Measurements from ENCODE around the gene OR2S2. TPM values are rescaled to one million over a fixed set of nuclear protein-coding genes. Genes with fewer than 3 reads are reported as not detected.

The OR2S2 gene
- total RNA-seq, 1 experiment from 2014 or later = not detected

GRCh38 chr9:35948451-35948850, 9.5 kb downstream of the OR2S2 start:
- Mint-ChIP-seq H3K4me3 (ENCODE audit: unreplicated experiment) (no peak overlapping the region), H3K27me3 (ENCODE audit: insufficient read depth, unreplicated experiment) (no peaks in the 10 kb centered on the region), H3K36me3 (ENCODE audit: insufficient read depth, unreplicated experiment) (no peaks in the 10 kb centered on the region), H3K27ac (ENCODE audit: unreplicated experiment) (no peak overlapping the region), H3K4me1 (ENCODE audit: low read depth, unreplicated experiment) (peaks cover 10% of the 10 kb centered on the region), H3K9me3 (ENCODE audit: unreplicated experiment) (no peaks in the 10 kb centered on the region)
- Histone ChIP-seq H3K9me3 (no peaks in the 10 kb centered on the region), H3K4me1 (peaks cover 10% of the 10 kb centered on the region), H3K27me3 (replicated peaks; ENCODE audit: control insufficient read depth, insufficient read depth, low read length) (no peaks in the 10 kb centered on the region), H3K4me3 (ENCODE audit: low read depth, low read length) (no peak overlapping the region), H3K36me3 (ENCODE audit: control insufficient read depth, insufficient read depth, low read length) (no peaks in the 10 kb centered on the region)
- intact Hi-C loops (cut with micrococcal nuclease; ENCODE audit: unreplicated experiment) = loop anchor here (5.0 kb wide), 1 partner anchor 219 kb away; the partner anchor contains the start of gene CCIN
- ChIA-PET CTCF (interaction anchor here (0.6 kb wide), 1 partner anchor 158 kb away, joined by 3 read pairs; no protein-coding TSS in a partner anchor), POLR2A (no interaction called here)
- no TSS peak for BruUV-seq (replicated peaks)
- TF ChIP-seq CTCF (IDR thresholded peaks at IDR 0.05; ENCODE audit: insufficient read depth in 1 of 2, low read depth in 1 of 2, low read length in 1 of 2, severe bottlenecking in 1 of 2, unreplicated experiment in 1 of 2) = no peak
- DNase-seq = no peak

- Mint-ChIP-seq H3K4me1 (ENCODE audit: low read depth, unreplicated experiment) (peaks cover 10% of the 10 kb centered on the region), H3K27ac (ENCODE audit: unreplicated experiment) (peak overlapping the region; percentile 58), H3K4me3 (ENCODE audit: unreplicated experiment) (peak overlapping the region; percentile 57), H3K27me3 (ENCODE audit: insufficient read depth, unreplicated experiment) (no peaks in the 10 kb centered on the region), H3K9me3 (ENCODE audit: unreplicated experiment) (no peaks in the 10 kb centered on the region), H3K36me3 (ENCODE audit: insufficient read depth, unreplicated experiment) (no peaks in the 10 kb centered on the region)
- no TSS peak for BruUV-seq (replicated peaks)
- Histone ChIP-seq H3K9me3 (no peaks in the 10 kb centered on the region), H3K27me3 (replicated peaks; ENCODE audit: control insufficient read depth, insufficient read depth, low read length) (no peaks in the 10 kb centered on the region), H3K4me3 (ENCODE audit: low read depth, low read length) (no peak overlapping the region), H3K4me1 (peaks cover 12% of the 10 kb centered on the region; the same call in 1 of the 2 replicates), H3K36me3 (ENCODE audit: control insufficient read depth, insufficient read depth, low read length) (no peaks in the 10 kb centered on the region)
- DNase-seq = peak; percentile 79 to 81
- POLR2A ChIA-PET = interaction anchor here (1.4 kb wide), 1 partner anchor 43 kb away, joined by 7 read pairs; no protein-coding TSS in a partner anchor
- intact Hi-C loops (cut with micrococcal nuclease; ENCODE audit: unreplicated experiment) = loop anchor here (2.0 to 5.0 kb wide), 2 partner anchors 39 to 222 kb away; partner anchors contain the start of genes CCIN and HRCT1
- peak; percentile 77 to 79 for TF ChIP-seq CTCF (IDR thresholded peaks at IDR 0.05; ENCODE audit: insufficient read depth in 1 of 2, low read depth in 1 of 2, low read length in 1 of 2, severe bottlenecking in 1 of 2, unreplicated experiment in 1 of 2)
- CTCF ChIA-PET = interaction anchor here (0.6 to 2.9 kb wide), 8 partner anchors 10 to 298 kb away, joined by 3 to 39 read pairs (median 5); partner anchors contain the start of gene HRCT1
Measured at GRCh38 chr9:35945341-35946018, 12.5 kb downstream of the OR2S2 start.

- Mint-ChIP-seq H3K4me1 (ENCODE audit: low read depth, unreplicated experiment) (peaks cover 10% of the 10 kb centered on the region), H3K4me3 (ENCODE audit: unreplicated experiment) (no peak overlapping the region)
Measured at GRCh38 chr9:35944841-35945240, 13.1 kb downstream of the OR2S2 start.

More at GRCh38 chr9:35944841-35945240, 13.1 kb downstream of the OR2S2 start:
- intact Hi-C loops (cut with micrococcal nuclease; ENCODE audit: unreplicated experiment) = loop anchor here (2.0 to 5.0 kb wide), 2 partner anchors 38 to 222 kb away; partner anchors contain the start of genes CCIN and HRCT1
- Histone ChIP-seq H3K27me3 (replicated peaks; ENCODE audit: control insufficient read depth, insufficient read depth, low read length) (no peaks in the 10 kb centered on the region), H3K4me3 (ENCODE audit: low read depth, low read length) (no peak overlapping the region), H3K9me3 (no peaks in the 10 kb centered on the region), H3K36me3 (ENCODE audit: control insufficient read depth, insufficient read depth, low read length) (no peaks in the 10 kb centered on the region), H3K4me1 (peaks cover 12% of the 10 kb centered on the region; the same call in 1 of the 2 replicates)
- BruUV-seq (replicated peaks) = no TSS peak
- no peaks in the 10 kb centered on the region for H3K27me3 Mint-ChIP-seq (ENCODE audit: insufficient read depth, unreplicated experiment)
- no peak for TF ChIP-seq CTCF (IDR thresholded peaks at IDR 0.05; ENCODE audit: insufficient read depth in 1 of 2, low read depth in 1 of 2, low read length in 1 of 2, severe bottlenecking in 1 of 2, unreplicated experiment in 1 of 2)
- no peak overlapping the region for H3K27ac Mint-ChIP-seq (ENCODE audit: unreplicated experiment)
- no peaks in the 10 kb centered on the region for H3K9me3 Mint-ChIP-seq (ENCODE audit: unreplicated experiment)
- POLR2A ChIA-PET = interaction anchor here (1.4 kb wide), 1 partner anchor 42 kb away, joined by 7 read pairs; no protein-coding TSS in a partner anchor
- no peaks in the 10 kb centered on the region for H3K36me3 Mint-ChIP-seq (ENCODE audit: insufficient read depth, unreplicated experiment)
- no peak for DNase-seq
- CTCF ChIA-PET = interaction anchor here (1.5 to 2.9 kb wide), 3 partner anchors 10 to 79 kb away, joined by 7 to 39 read pairs (median 11); no protein-coding TSS in a partner anchor

Measured in Caco-2 (cell line).